H1 (cell line): ENCODE measurements around the gene KRT24. TPM values are rescaled to one million over a fixed set of nuclear protein-coding genes. Genes with fewer than 3 reads are reported as not detected.

ENCODE experiments used
- CTCF ChIA-PET: fragments of 300-600 bp; sonication (Branson Sonifier 250); formaldehyde crosslinking; loops from one replicate; lab custom pipeline; 2021; ENCODE audit not compliant: partially characterized antibody; lab: Charles Lee
- POLR2A ChIA-PET: fragments of 300-600 bp; sonication (Branson Sonifier 250); formaldehyde crosslinking; loops from one replicate; lab custom pipeline; 2021; ENCODE audit warnings: inconsistent platforms; ENCODE audit not compliant: partially characterized antibody; lab: Charles Lee
- DNase-seq, 2 experiments: peaks; one replicate each; pipeline versions ENCODE4 v3.0.0 to v3.0.0-alpha.2; 2010 to 2022; ENCODE audit warnings: low spot score in 2 of 2, low read depth in 1 of 2, mixed read lengths in 1 of 2
- FAIRE-seq: peaks from 2 replicates; lab custom pipeline; 2011; peaks lifted over from hg19 to GRCh38; lab: Jason Lieb, UNC
- H2AFZ ChIP-seq: 2 replicates; pipeline ENCODE4 v1.8.1; 2012; ENCODE audit warnings: low read length, inconsistent platforms
- H2AK5ac ChIP-seq: 2 replicates; pipeline ENCODE4 v1.6.1; 2013; ENCODE audit warnings: low read depth, low read length
- H2BK120ac ChIP-seq: replicated peaks from 2 replicates; pipeline ENCODE3; 2013; ENCODE audit warnings: low read depth, low read length, inconsistent platforms
- H2BK12ac ChIP-seq: 2 replicates; pipeline ENCODE4 v1.6.1; 2013; ENCODE audit warnings: low read depth, low read length
- H2BK15ac ChIP-seq: 2 replicates; pipeline ENCODE4 v1.6.1; 2013; ENCODE audit warnings: low read length
- H2BK20ac ChIP-seq: 2 replicates; pipeline ENCODE4 v1.6.1; 2013; ENCODE audit warnings: low read length
- H2BK5ac ChIP-seq: 2 replicates; pipeline ENCODE4 v1.6.1; 2013; ENCODE audit warnings: low read depth, low read length
- H3K14ac ChIP-seq: 2 replicates; pipeline ENCODE4 v1.6.1; 2013; ENCODE audit warnings: inconsistent platforms; ENCODE audit not compliant: insufficient read length
- H3K18ac ChIP-seq: 2 replicates; pipeline ENCODE4 v1.6.1; 2013; ENCODE audit warnings: low read length; ENCODE audit errors: extremely low read depth
- H3K23ac ChIP-seq: 2 replicates; pipeline ENCODE4 v1.6.1; 2013; ENCODE audit warnings: inconsistent platforms; ENCODE audit not compliant: insufficient read length
- H3K23me2 ChIP-seq: 2 replicates; pipeline ENCODE4 v1.6.1; 2013; ENCODE audit warnings: low read depth, low read length
- H3K27ac ChIP-seq: 2 replicates; pipeline ENCODE4 v1.6.1; 2011; ENCODE audit warnings: low read depth, low read length, inconsistent platforms
- H3K27me3 ChIP-seq, 4 experiments: replicated peaks in 1 of 4; 1 replicate in 1 of 4; 2 replicates in 3 of 4; pipeline versions ENCODE4 v1.6.1 to v1.8.1; 2011 to 2013; ENCODE audit warnings: low read length in 3 of 4, mild to moderate bottlenecking in 3 of 4, inconsistent platforms in 2 of 4, mixed read lengths in 2 of 4, moderate library complexity in 1 of 4; ENCODE audit not compliant: control insufficient read depth in 3 of 4, insufficient read depth in 3 of 4; ENCODE audit errors: extremely low read depth in 1 of 4
- H3K36me3 ChIP-seq, 4 experiments: 2 replicates each; pipeline versions ENCODE4 v1.6.1 to v1.8.1; 2011 to 2013; ENCODE audit warnings: mild to moderate bottlenecking in 4 of 4, low read length in 3 of 4, moderate library complexity in 2 of 4, control low read depth in 1 of 4, inconsistent platforms in 1 of 4; ENCODE audit not compliant: insufficient read depth in 4 of 4, control insufficient read depth in 2 of 4
- H3K4ac ChIP-seq: replicated peaks from 2 replicates; pipeline ENCODE3; 2013; ENCODE audit warnings: low read length, low read depth, mixed read lengths, inconsistent platforms; ENCODE audit not compliant: insufficient read length
- H3K4me1 ChIP-seq, 4 experiments: replicated peaks in 1 of 4; 1 replicate in 1 of 4; 2 replicates in 3 of 4; pipeline versions ENCODE4 v1.6.1 to v1.8.1; 2011 to 2013; ENCODE audit warnings: low read length in 3 of 4, inconsistent platforms in 2 of 4, mixed read lengths in 1 of 4; ENCODE audit not compliant: insufficient read depth in 4 of 4, control insufficient read depth in 3 of 4
- H3K4me2 ChIP-seq, 2 experiments: 2 replicates each; pipeline versions ENCODE4 v1.6.1 to v1.8.1; 2011 to 2013; ENCODE audit warnings: low read depth in 2 of 2, low read length in 2 of 2, control low read depth in 1 of 2, inconsistent platforms in 1 of 2, mild to moderate bottlenecking in 1 of 2; ENCODE audit not compliant: insufficient read depth in 1 of 2
- H3K4me3 ChIP-seq, 4 experiments: fragments of 200-600, 300-600 bp in 1 of 4; sonication (generic), shearing (Covaris generic), sonication (Bioruptor Twin) in 1 of 4; 2 replicates each; pipeline versions ENCODE4 v1.5.1 to v1.8.1; 2011 to 2016; ENCODE audit warnings: low read length in 4 of 4, low read depth in 3 of 4, control low read depth in 2 of 4, inconsistent platforms in 2 of 4, mild to moderate bottlenecking in 2 of 4, mixed read lengths in 1 of 4, moderate library complexity in 1 of 4; ENCODE audit not compliant: insufficient read depth in 2 of 4; ENCODE audit errors: extremely low read depth in 1 of 4
- H3K56ac ChIP-seq: replicated peaks from 2 replicates; pipeline ENCODE3; 2013; ENCODE audit warnings: low read depth, mild to moderate bottlenecking, mixed read lengths, low read length, inconsistent platforms; ENCODE audit not compliant: insufficient read length
- H3K79me1 ChIP-seq: 2 replicates; pipeline ENCODE4 v1.6.1; 2013; ENCODE audit warnings: low read depth, low read length, control low read depth
- H3K79me2 ChIP-seq, 2 experiments: 2 replicates each; pipeline versions ENCODE4 v1.6.1 to v1.8.1; 2012 to 2013; ENCODE audit warnings: low read length in 2 of 2, mild to moderate bottlenecking in 2 of 2, inconsistent platforms in 1 of 2; ENCODE audit not compliant: insufficient read depth in 2 of 2, control insufficient read depth in 1 of 2
- H3K9ac ChIP-seq, 4 experiments: replicated peaks in 1 of 4; 1 replicate in 1 of 4; 2 replicates in 3 of 4; pipeline versions ENCODE4 v1.6.1 to v1.8.1; 2011 to 2013; ENCODE audit warnings: low read depth in 3 of 4, low read length in 3 of 4, control low read depth in 2 of 4, mild to moderate bottlenecking in 2 of 4, moderate library complexity in 2 of 4, inconsistent platforms in 1 of 4; ENCODE audit errors: extremely low read depth in 1 of 4
- H3K9me3 ChIP-seq, 2 experiments: 2 replicates each; pipeline versions ENCODE4 v1.6.1 to v1.8.1; 2012 to 2013; ENCODE audit warnings: mild to moderate bottlenecking in 2 of 2, moderate library complexity in 2 of 2, control low read depth in 1 of 2, inconsistent platforms in 1 of 2, low read depth in 1 of 2, low read length in 1 of 2, mixed read lengths in 1 of 2; ENCODE audit not compliant: insufficient read depth in 2 of 2
- H4K20me1 ChIP-seq, 2 experiments: replicated peaks in 1 of 2; 2 replicates each; pipeline versions ENCODE3 to v1.8.1; 2011 to 2013; ENCODE audit warnings: inconsistent platforms in 2 of 2, low read length in 2 of 2, mild to moderate bottlenecking in 1 of 2; ENCODE audit not compliant: insufficient read depth in 2 of 2, control insufficient read depth in 1 of 2
- H4K5ac ChIP-seq: 2 replicates; pipeline ENCODE4 v1.6.1; 2013; ENCODE audit warnings: low read length, low read depth, mixed read lengths, inconsistent platforms; ENCODE audit not compliant: insufficient read length
- H4K8ac ChIP-seq: 2 replicates; pipeline ENCODE4 v1.8.0; 2013; ENCODE audit warnings: mild to moderate bottlenecking, moderate library complexity, low read length, inconsistent platforms; ENCODE audit not compliant: insufficient read depth; ENCODE audit errors: extremely low read depth
- H4K91ac ChIP-seq: replicated peaks from 2 replicates; pipeline ENCODE3; 2013; ENCODE audit warnings: low read length, mixed read lengths, inconsistent platforms; ENCODE audit not compliant: insufficient read length
- CBX5 ChIP-seq: fragments of 300-800, 300-1000 bp; sonication (generic); IDR thresholded peaks from 2 replicates; pipeline ENCODE4 v1.7.1; 2016; ENCODE audit warnings: antibody characterized with exemption, low read length, low read depth
- CHD2 ChIP-seq: IDR thresholded peaks from 2 replicates; pipeline ENCODE4 v1.6.1; 2012; ENCODE audit warnings: low read length, improper control_type of control experiment
- EP300 ChIP-seq, 2 experiments: IDR thresholded peaks; 1 replicate in 1 of 2; 2 replicates in 1 of 2; pipeline ENCODE4 v1.6.1; 2011 to 2012; ENCODE audit warnings: low read depth in 2 of 2, low read length in 2 of 2, mild to moderate bottlenecking in 2 of 2, borderline replicate concordance in 1 of 2, inconsistent platforms in 1 of 2, moderate library complexity in 1 of 2
- EZH2 ChIP-seq: fragments of 200-600 bp; sonication (generic); IDR thresholded peaks from 2 replicates; pipeline ENCODE4 v1.7.1; 2012; ENCODE audit warnings: low read depth, mild to moderate bottlenecking, moderate library complexity, low read length, inconsistent platforms; ENCODE audit not compliant: severe bottlenecking
- KDM1A ChIP-seq: fragments of 200-600, 300-600 bp; sonication (generic); IDR thresholded peaks from 2 replicates; pipeline ENCODE4 v1.7.1; 2016; ENCODE audit warnings: mild to moderate bottlenecking, low read length, borderline replicate concordance
- MAFK ChIP-seq: IDR thresholded peaks from 2 replicates; pipeline ENCODE4 v1.6.1; 2012; ENCODE audit warnings: low read depth, mild to moderate bottlenecking, improper control_type of control experiment, low read length
- NANOG ChIP-seq: IDR thresholded peaks from 2 replicates; pipeline ENCODE4 v1.6.1; 2011; ENCODE audit warnings: low read length, low read depth, mild to moderate bottlenecking, inconsistent platforms; ENCODE audit not compliant: insufficient read depth, poor library complexity, severe bottlenecking
- NRF1 ChIP-seq: IDR thresholded peaks from 2 replicates; pipeline ENCODE4 v1.6.1; 2011; ENCODE audit warnings: mild to moderate bottlenecking, low read depth, low read length, improper control_type of control experiment
- RAD21 ChIP-seq, 2 experiments: IDR thresholded peaks in 1 of 2; conservative IDR thresholded peaks in 1 of 2; 2 replicates each; pipeline ENCODE4 v1.6.1; 2011; ENCODE audit warnings: low read depth in 2 of 2, low read length in 2 of 2, improper control_type of control experiment in 1 of 2, inconsistent platforms in 1 of 2, mild to moderate bottlenecking in 1 of 2, moderate library complexity in 1 of 2
- RFX5 ChIP-seq: IDR thresholded peaks from 2 replicates; pipeline ENCODE4 v1.6.1; 2011; ENCODE audit warnings: low read depth, low read length, improper control_type of control experiment, borderline replicate concordance
- RNF2 ChIP-seq: fragments of 200-900, 300-1000 bp; sonication (generic); IDR thresholded peaks from 2 replicates; pipeline ENCODE4 v1.7.1; 2016; ENCODE audit warnings: borderline replicate concordance, low read depth, mild to moderate bottlenecking, antibody characterized with exemption, low read length; ENCODE audit not compliant: poor library complexity, severe bottlenecking; ENCODE audit errors: missing control alignments
- SP2 ChIP-seq: IDR thresholded peaks from 2 replicates; pipeline ENCODE4 v1.6.1; 2012; ENCODE audit warnings: mild to moderate bottlenecking, low read length, inconsistent platforms
- SP4 ChIP-seq: IDR thresholded peaks from 2 replicates; pipeline ENCODE4 v1.6.1; 2012; ENCODE audit warnings: low read length, inconsistent platforms
- TAF7 ChIP-seq: optimal IDR thresholded peaks from 2 replicates; pipeline ENCODE3; 2011; ENCODE audit warnings: low read depth, mild to moderate bottlenecking, inconsistent platforms, low read length, moderate library complexity, borderline replicate concordance
- WGBS, 2 experiments: shearing (Covaris generic) in 1 of 2; methylation state at CpG; one replicate each; pipeline versions ENCODE4 v1.1.6 to v1.1.7; 2013 to 2015; ENCODE audit warnings: low lambda C conversion rate in 2 of 2, mixed read lengths in 2 of 2, inconsistent platforms in 1 of 2, low coverage in 1 of 2, missing lambda C conversion rate in 1 of 2; ENCODE audit not compliant: insufficient replicate concordance in 2 of 2, insufficient coverage in 1 of 2, insufficient read length in 1 of 2; ENCODE audit errors: extremely low coverage in 1 of 2, missing lambda C conversion rate in 1 of 2; 5-methylcytosine and 5-hydroxymethylcytosine counted together
- polyA plus RNA-seq, 7 experiments: library from polyadenylated mRNA; depleted of rRNA in 3 of 7; stranded (reverse) in 5 of 7; unstranded in 2 of 7; fragments of >200 nt in 5 of 7; fragments of 200-250 nt in 2 of 7; gene quantifications; 1 replicate in 5 of 7; 2 replicates in 1 of 7; 4 replicates in 1 of 7; pipeline versions ENCODE4 v1.2.1 to v1.2.3, GENCODE V29; 2011 to 2013; ENCODE audit warnings: missing spikeins in 2 of 7, mixed read lengths in 2 of 7
- total RNA-seq: library from RNA; stranded (reverse); fragmentation: NEBNext Ultra II Directional; extraction: Animal tissue kit (Norgen Biotek cat#: 25700); gene quantifications from 2 replicates; pipeline ENCODE4 v1.2.1, GENCODE V29; 2021

The KRT24 gene
- total and polyA plus RNA-seq, 2 of the 8 experiments (the other 6 are each of a cell fraction or from before 2014, with no cell fraction given) = not detected

DNA sequence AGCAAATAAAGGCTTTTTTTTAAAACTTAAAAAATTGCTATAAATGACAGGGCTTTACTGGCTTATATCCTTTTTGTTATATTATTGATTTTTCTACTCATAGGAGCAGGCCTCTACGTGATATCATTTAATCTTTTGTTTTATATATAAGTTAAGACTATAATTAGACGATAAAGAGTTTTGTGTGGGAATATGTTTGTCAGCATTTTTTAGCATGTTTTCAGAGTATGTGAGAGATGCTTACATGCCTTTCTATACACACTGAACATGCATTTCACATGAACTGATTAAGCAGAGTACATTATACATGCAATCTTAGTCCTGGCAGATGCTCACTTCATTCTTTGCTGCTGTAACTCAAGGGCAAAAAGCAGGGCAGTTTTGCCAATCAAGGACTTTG is 30.9 kb downstream of the KRT24 start:
- no peak overlapping the region for H3K56ac ChIP-seq
- H2BK5ac ChIP-seq = no peak overlapping the region
- no peaks in the 10 kb centered on the region for H3K27me3 ChIP-seq
- H3K9ac ChIP-seq = no peak overlapping the region
- H3K4me1 ChIP-seq = peaks cover 0 to 5% (median 2%) of the 10 kb centered on the region in 4 experiments; a peak in 4 of 7 replicates
- H3K79me2 ChIP-seq = no peaks in the 10 kb centered on the region
- no peak overlapping the region for H4K5ac ChIP-seq
- H3K23ac ChIP-seq = no peak overlapping the region
- no peak overlapping the region for H4K91ac ChIP-seq
- no peak overlapping the region for H2BK12ac ChIP-seq
- POLR2A ChIA-PET = no interaction called here
- no peaks in the 10 kb centered on the region for H3K79me1 ChIP-seq
- CTCF ChIA-PET = interaction anchor here (1.1 kb wide), 1 partner anchor 12 kb away, joined by 4 read pairs; no protein-coding TSS in a partner anchor
- no peak overlapping the region for H2BK15ac ChIP-seq
- no peak overlapping the region for H3K27ac ChIP-seq
- DNase-seq (no peak), FAIRE-seq (no peak)
- no peaks in the 10 kb centered on the region for H3K23me2 ChIP-seq
- H4K20me1 ChIP-seq = no peaks in the 10 kb centered on the region
- no peak overlapping the region for H2BK120ac ChIP-seq
- H3K18ac ChIP-seq = no peak overlapping the region
- H2AFZ ChIP-seq = no peak overlapping the region
- H2AK5ac ChIP-seq = no peak overlapping the region
- no peak overlapping the region for H2BK20ac ChIP-seq
- H3K9me3 ChIP-seq = no peaks in the 10 kb centered on the region
- H3K4me3 ChIP-seq = no peak overlapping the region
- no peaks in the 10 kb centered on the region for H3K36me3 ChIP-seq
- H4K8ac ChIP-seq = no peak overlapping the region
- H3K14ac ChIP-seq = no peak overlapping the region
- H3K4me2 ChIP-seq = no peak overlapping the region
- H3K4ac ChIP-seq = no peak overlapping the region
- WGBS, 2 experiments = 86% methylated on average over 2 of the region's 2 CpGs; no CpG with 5 or more reads in 1 of the 2 experiments
- no peak for TF ChIP-seq SP4
- TF ChIP-seq RFX5 = no peak
- no peak for TF ChIP-seq SP2
- no peak for TF ChIP-seq CHD2
- TF ChIP-seq EP300 (IDR thresholded peaks at IDR 0.05; ENCODE audit: borderline replicate concordance in 1 of 2, low read depth in 2 of 2, low read length in 2 of 2) = no peak
- no peak for TF ChIP-seq RNF2
- no peak for TF ChIP-seq NRF1
- no peak for TF ChIP-seq MAFK
- no peak for TF ChIP-seq NANOG
- TF ChIP-seq TAF7 = no peak
- no peak for TF ChIP-seq RAD21 (IDR thresholded peaks at IDR 0.05 in 1 of 2, conservative IDR thresholded peaks at IDR 0.05 in 1 of 2; ENCODE audit: low read depth in 2 of 2, low read length in 2 of 2)
- no peak for TF ChIP-seq KDM1A
- no peak for TF ChIP-seq EZH2
- no peak for TF ChIP-seq CBX5
